Thymus (tissue), 11 donors: ENCODE data around the gene NTRK3. TPM values are rescaled to one million over a fixed set of nuclear protein-coding genes. Genes with fewer than 3 reads are reported as not detected.

Source experiments
- DNase-seq, 9 donors: peaks; one replicate each; pipeline ENCODE4 v3.0.0-alpha.2; 2013; ENCODE audit warnings: low spot score in 9 of 9, low read depth in 6 of 9, missing footprints in 1 of 9
- H3K27ac ChIP-seq, 2 donors: one replicate each; pipeline ENCODE4 v1.5.1; 2013; ENCODE audit warnings: control low read depth in 1 of 2, low read depth in 1 of 2, low read length in 1 of 2, mild to moderate bottlenecking in 1 of 2, moderate library complexity in 1 of 2
- H3K27me3 ChIP-seq, 2 donors: one replicate each; pipeline ENCODE4 v1.5.1; 2013; ENCODE audit warnings: low read length in 1 of 2; ENCODE audit not compliant: control insufficient read depth in 2 of 2, insufficient read depth in 1 of 2
- H3K36me3 ChIP-seq, 2 donors: one replicate each; pipeline ENCODE4 v1.5.1; 2013; ENCODE audit warnings: low read length in 1 of 2, mild to moderate bottlenecking in 1 of 2, moderate library complexity in 1 of 2; ENCODE audit not compliant: control insufficient read depth in 2 of 2, insufficient read depth in 2 of 2
- H3K4me1 ChIP-seq, 2 donors: one replicate each; pipeline ENCODE4 v1.5.1; 2013; ENCODE audit warnings: low read length in 2 of 2; ENCODE audit not compliant: control insufficient read depth in 2 of 2, insufficient read depth in 2 of 2
- H3K4me3 ChIP-seq, 2 donors: one replicate each; pipeline ENCODE4 v1.5.1; 2013; ENCODE audit warnings: low read length in 2 of 2, control low read depth in 1 of 2, mild to moderate bottlenecking in 1 of 2
- H3K9me3 ChIP-seq, 2 donors: one replicate each; pipeline ENCODE4 v1.5.1; 2013; ENCODE audit warnings: low read length in 1 of 2, mild to moderate bottlenecking in 1 of 2; ENCODE audit not compliant: control insufficient read depth in 2 of 2, insufficient read depth in 1 of 2
- WGBS: extraction: QIAGEN DNeasy Blood & Tissue Kit; methylation state at CpG from one replicate; pipeline ENCODE4 v1.1.7; 2013; 5-methylcytosine and 5-hydroxymethylcytosine counted together
- polyA plus RNA-seq: library from polyadenylated mRNA; stranded (reverse); fragments of 200-250 nt; gene quantifications from one replicate; pipeline ENCODE4 v1.2.3, GENCODE V29; 2013
- total RNA-seq: library from RNA; stranded (reverse); fragments of 120-200 nt; gene quantifications from one replicate; pipeline ENCODE4 v1.2.4, GENCODE V29; 2013
- donor health status: healthy.

Gene NTRK3
- total and polyA plus RNA-seq, 2 donors = 0.57 to 5.8 TPM

GRCh38 chr15:88011533-88011932 lies 245.0 kb downstream of the NTRK3 start:
- H3K27ac ChIP-seq = no peak overlapping the region
- H3K27me3 ChIP-seq = no peaks in the 10 kb centered on the region
- H3K4me1 ChIP-seq = no peaks in the 10 kb centered on the region
- WGBS = 97% methylated on average over 4 of the region's 4 CpGs
- no peaks in the 10 kb centered on the region for H3K9me3 ChIP-seq
- no peaks in the 10 kb centered on the region for H3K36me3 ChIP-seq
- DNase-seq = no peak
- no peak overlapping the region for H3K4me3 ChIP-seq

DNA sequence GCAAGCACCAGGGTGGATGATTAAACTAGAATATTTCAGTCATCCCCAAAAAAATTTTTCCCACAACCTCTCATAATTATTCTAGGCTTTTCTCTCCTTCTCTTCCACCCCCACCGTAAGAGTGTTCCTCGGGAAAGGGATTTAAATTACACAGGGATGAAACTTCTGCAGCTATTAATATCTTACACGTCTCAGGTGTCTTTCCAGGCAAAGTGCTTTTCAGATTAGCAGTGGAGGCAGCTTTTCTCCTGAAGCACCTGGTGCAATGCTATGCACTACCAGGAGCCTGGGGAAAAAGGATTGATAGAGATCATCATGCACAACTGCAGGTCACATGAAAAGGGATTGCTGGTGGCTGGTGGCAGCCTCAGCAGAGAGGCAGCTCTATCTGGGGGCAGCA lies 250.4 kb downstream of the NTRK3 start:
- Histone ChIP-seq H3K4me1 (no peaks in the 10 kb centered on the region), H3K36me3 (no peaks in the 10 kb centered on the region), H3K9me3 (no peaks in the 10 kb centered on the region), H3K27ac (no peak overlapping the region), H3K27me3 (no peaks in the 10 kb centered on the region), H3K4me3 (no peak overlapping the region)
- 91% methylated on average over 3 of the region's 3 CpGs for WGBS
- DNase-seq = no peak

DNA sequence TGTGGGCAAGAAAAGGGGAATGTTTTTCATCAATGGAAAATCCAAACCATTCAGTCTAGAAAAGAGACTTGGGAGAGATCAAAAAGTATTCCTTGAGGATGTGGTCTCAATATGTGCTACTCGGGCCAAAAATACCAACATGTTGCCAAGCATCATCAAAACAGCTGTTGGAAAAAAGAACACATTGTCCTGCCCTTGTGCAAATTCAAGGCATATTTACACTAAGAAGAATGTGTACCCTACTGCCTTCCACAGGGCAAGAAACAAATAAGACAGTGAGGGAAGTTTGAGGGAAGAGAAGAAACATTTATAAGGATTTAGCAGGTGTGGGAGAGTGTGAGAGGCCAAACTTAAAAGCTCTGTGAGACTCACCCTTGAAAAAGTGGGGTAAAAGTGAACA lies 252.1 kb downstream of the NTRK3 start:
- Histone ChIP-seq H3K9me3 (no peaks in the 10 kb centered on the region), H3K27me3 (no peaks in the 10 kb centered on the region), H3K27ac (no peak overlapping the region), H3K36me3 (no peaks in the 10 kb centered on the region), H3K4me1 (no peaks in the 10 kb centered on the region), H3K4me3 (no peak overlapping the region)
- WGBS = 92% methylated on average over 1 of the region's 1 CpG
- no peak for DNase-seq

DNA sequence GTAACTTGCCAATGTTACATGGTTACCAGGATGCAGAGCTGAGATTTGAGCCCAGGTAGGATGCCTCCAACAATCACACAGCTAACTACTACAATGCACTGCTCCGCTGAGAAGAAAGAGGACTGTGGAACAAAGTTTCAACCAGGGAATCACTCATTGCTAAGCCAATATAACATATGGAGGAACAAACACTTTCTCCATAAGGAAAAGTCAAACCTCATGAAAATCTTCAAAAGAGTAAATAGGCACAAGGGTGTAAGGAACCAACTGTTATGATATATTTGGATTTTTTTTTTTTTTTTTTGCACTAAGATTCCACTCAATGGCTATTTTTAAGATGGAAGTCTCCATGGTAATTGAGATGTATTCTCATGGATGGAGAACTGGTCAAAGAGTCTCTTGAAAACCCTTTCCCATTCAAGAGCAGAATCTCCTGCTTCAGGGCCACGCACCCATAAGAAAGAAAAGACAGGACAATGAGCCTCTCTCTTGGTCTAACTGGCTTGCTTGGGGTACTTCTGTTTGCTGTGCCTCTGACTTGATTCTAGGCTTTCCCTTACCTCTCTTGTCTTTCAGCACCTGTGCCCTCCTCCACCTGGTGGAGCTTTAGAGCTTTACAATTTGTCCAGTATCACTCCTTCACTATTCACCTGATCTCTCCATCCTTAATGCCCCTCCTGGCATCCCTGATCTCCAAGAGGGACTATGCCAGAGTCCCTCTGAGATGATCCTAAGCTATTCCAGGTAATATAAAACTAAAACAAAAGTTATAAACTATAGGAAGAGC lies 252.8 kb downstream of the NTRK3 start:
- WGBS = 94% methylated on average over 2 of the region's 2 CpGs
- no peaks in the 10 kb centered on the region for H3K27me3 ChIP-seq
- no peaks in the 10 kb centered on the region for H3K4me1 ChIP-seq
- no peaks in the 10 kb centered on the region for H3K9me3 ChIP-seq
- DNase-seq = no peak
- no peaks in the 10 kb centered on the region for H3K36me3 ChIP-seq
- no peak overlapping the region for H3K4me3 ChIP-seq
- H3K27ac ChIP-seq = no peak overlapping the region

DNA sequence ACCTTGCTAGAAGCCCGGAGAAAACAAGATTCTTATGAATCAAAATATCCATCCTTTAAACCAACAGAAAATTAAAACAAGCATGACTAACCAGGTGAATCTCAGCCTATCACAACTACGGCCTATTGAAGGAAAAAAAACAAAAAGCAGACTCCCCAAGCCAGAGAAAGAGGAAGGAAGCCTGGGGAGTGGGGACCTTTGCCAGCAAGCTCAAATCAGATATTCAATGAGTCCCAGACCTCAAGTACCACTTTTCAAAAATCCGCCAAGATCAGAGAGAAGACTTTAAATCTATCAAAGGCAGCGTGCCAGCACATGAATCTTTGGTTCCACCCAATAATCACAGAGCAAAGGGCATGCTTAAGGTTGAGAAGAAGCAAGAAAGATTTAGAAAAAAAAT lies 253.8 kb downstream of the NTRK3 start:
- Histone ChIP-seq H3K27ac (no peak overlapping the region), H3K9me3 (no peaks in the 10 kb centered on the region), H3K27me3 (no peaks in the 10 kb centered on the region), H3K36me3 (no peaks in the 10 kb centered on the region), H3K4me1 (no peaks in the 10 kb centered on the region), H3K4me3 (no peak overlapping the region)
- 22% methylated on average over 4 of the region's 4 CpGs for WGBS
- DNase-seq = no peak

DNA sequence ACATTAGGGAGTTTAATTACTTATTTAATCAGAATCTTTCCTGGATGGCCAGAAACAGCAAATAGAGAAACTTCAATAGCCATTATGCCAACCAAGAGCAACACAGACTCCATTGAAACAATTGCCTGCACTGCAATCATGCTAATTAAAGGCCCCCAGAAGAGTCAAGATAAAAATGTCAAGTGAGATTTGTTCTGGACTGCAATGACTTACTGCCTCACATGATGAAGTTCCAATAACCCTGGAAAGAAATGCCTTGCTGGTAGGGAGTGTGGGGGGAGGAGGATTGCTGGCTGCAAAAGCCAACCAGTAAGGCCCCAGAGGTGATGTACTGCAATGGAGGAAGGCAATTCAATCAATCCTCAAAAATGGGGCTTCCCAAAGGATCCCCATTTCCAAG lies 257.9 kb downstream of the NTRK3 start:
- H3K4me3 ChIP-seq = no peak overlapping the region
- no peaks in the 10 kb centered on the region for H3K27me3 ChIP-seq
- no peaks in the 10 kb centered on the region for H3K4me1 ChIP-seq
- DNase-seq = no peak
- H3K27ac ChIP-seq = no peak overlapping the region
- H3K36me3 ChIP-seq = no peaks in the 10 kb centered on the region
- no peaks in the 10 kb centered on the region for H3K9me3 ChIP-seq

DNA sequence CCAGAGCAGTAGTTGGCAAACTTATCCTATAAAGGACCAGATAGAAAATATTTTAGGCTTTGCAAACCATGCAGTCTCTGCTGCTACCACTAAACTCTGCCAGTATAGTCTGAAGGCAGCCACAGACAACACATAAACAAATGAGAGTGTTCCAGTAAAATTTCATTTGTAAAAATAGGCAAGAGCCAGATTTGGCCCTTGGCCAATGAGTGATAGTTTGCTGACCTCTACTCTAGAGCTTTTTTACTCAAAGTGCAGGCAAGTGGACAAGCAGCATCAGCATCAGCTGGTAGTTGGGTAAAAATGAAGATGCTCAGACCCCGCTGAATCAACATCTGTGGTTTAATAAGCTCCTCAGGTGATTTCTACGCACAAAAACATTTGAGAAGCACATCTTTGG lies 269.8 kb downstream of the NTRK3 start:
- no peak for DNase-seq
- Histone ChIP-seq H3K27me3 (no peaks in the 10 kb centered on the region), H3K36me3 (no peaks in the 10 kb centered on the region), H3K4me1 (no peaks in the 10 kb centered on the region), H3K27ac (no peak overlapping the region), H3K4me3 (no peak overlapping the region), H3K9me3 (no peaks in the 10 kb centered on the region)
- WGBS = 90% methylated on average over 2 of the region's 2 CpGs

- no peak overlapping the region for H3K27ac ChIP-seq
- WGBS = 80% methylated on average over 7 of the region's 7 CpGs
These were observed 271.1 kb downstream of the NTRK3 start for GRCh38 chr15:87985451-87985850.

DNA sequence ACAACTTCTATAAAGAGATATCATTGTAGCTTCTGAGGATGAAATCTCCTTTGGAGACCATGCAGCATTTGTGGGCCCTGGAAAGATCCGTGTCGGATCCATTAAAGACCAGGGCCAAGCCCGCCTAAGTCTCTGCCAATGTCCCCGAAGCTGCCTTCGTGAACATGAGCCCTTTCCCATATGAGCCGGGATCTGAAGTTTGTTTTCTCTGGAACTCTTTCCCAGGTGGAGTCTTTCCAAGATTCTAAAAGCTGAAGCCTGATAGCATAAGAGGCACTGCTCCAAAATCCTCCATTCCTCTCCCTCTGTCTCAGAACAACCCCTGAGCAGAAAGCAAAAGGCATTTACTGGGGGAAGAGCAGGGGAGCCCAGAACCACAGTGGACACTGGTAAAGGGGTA lies 274.6 kb downstream of the NTRK3 start:
- Histone ChIP-seq H3K4me1 (no peaks in the 10 kb centered on the region), H3K4me3 (no peak overlapping the region), H3K27me3 (no peaks in the 10 kb centered on the region), H3K27ac (no peak overlapping the region), H3K36me3 (no peaks in the 10 kb centered on the region), H3K9me3 (peaks cover 0 to 3% of the 10 kb centered on the region in 2 donors)
- WGBS = 97% methylated on average over 6 of the region's 6 CpGs
- peak in 1 of 9 donors; percentile 1 for DNase-seq

More at GRCh38 chr15:87985451-87985850, 271.1 kb downstream of the NTRK3 start:
- Histone ChIP-seq H3K4me3 (no peak overlapping the region), H3K27me3 (no peaks in the 10 kb centered on the region), H3K36me3 (no peaks in the 10 kb centered on the region), H3K9me3 (no peaks in the 10 kb centered on the region), H3K4me1 (no peaks in the 10 kb centered on the region)
- no peak for DNase-seq
